Endothelial cell of hepatic sinusoid (primary cell): ENCODE results near the gene CRYBG1.
"Not testable (repeated sequence)": the region's sequence is repeated elsewhere in the genome, so short reads cannot be mapped to it uniquely, and the experiment has no call there.

Experiments
- in situ Hi-C: cut with HindIII; loops from 2 replicates; pipeline ENCODE4 v1.10.0; 2017; ENCODE audit warnings: low sequenced_read_pairs

Gene CRYBG1

GRCh38 chr6:106574741-106575458 is 214.4 kb downstream of the CRYBG1 start:
- in situ Hi-C loops: no loop called here

GRCh38 chr6:106579281-106579680 is 218.8 kb downstream of the CRYBG1 start:
- in situ Hi-C loops: no loop called here

- in situ Hi-C loops: loop anchor here (5.0 kb wide), 1 partner anchor 416 kb away; no protein-coding TSS in a partner anchor
Observed at GRCh38 chr6:106581468-106581867, 221.0 kb downstream of the CRYBG1 start.

GRCh38 chr6:106586815-106587415 is 226.4 kb downstream of the CRYBG1 start:
- in situ Hi-C loops: no loop called here

- in situ Hi-C loops: not testable (repeated sequence)
Observed at GRCh38 chr6:106588937-106589336, 228.4 kb downstream of the CRYBG1 start.

- in situ Hi-C loops: no loop called here
Observed at GRCh38 chr6:106591111-106591825, 230.8 kb downstream of the CRYBG1 start.

GRCh38 chr6:106599440-106599839 is 238.9 kb downstream of the CRYBG1 start:
- in situ Hi-C loops: no loop called here

- in situ Hi-C loops: no loop called here
Observed at GRCh38 chr6:106600329-106600728, 239.8 kb downstream of the CRYBG1 start.

- in situ Hi-C loops: no loop called here
Observed at GRCh38 chr6:106608080-106608668, 247.7 kb downstream of the CRYBG1 start.

GRCh38 chr6:106609699-106610098 is 249.2 kb downstream of the CRYBG1 start:
- in situ Hi-C loops: no loop called here

GRCh38 chr6:106611030-106611429 is 250.5 kb downstream of the CRYBG1 start:
- in situ Hi-C loops: no loop called here

- in situ Hi-C loops: no loop called here
Observed at GRCh38 chr6:106612671-106613416, 252.3 kb downstream of the CRYBG1 start.

- in situ Hi-C loops: no loop called here
Observed at GRCh38 chr6:106613590-106613989, 253.1 kb downstream of the CRYBG1 start.

- in situ Hi-C loops: no loop called here
Observed at GRCh38 chr6:106614166-106614565, 253.6 kb downstream of the CRYBG1 start.

GRCh38 chr6:106614592-106615257 is 254.2 kb downstream of the CRYBG1 start:
- in situ Hi-C loops: no loop called here

GRCh38 chr6:106617302-106617701 is 256.8 kb downstream of the CRYBG1 start:
- in situ Hi-C loops: no loop called here

- in situ Hi-C loops: no loop called here
Observed at GRCh38 chr6:106617857-106618256, 257.3 kb downstream of the CRYBG1 start.

- in situ Hi-C loops: no loop called here
Observed at GRCh38 chr6:106618324-106618723, 257.8 kb downstream of the CRYBG1 start.

GRCh38 chr6:106619223-106619622 is 258.7 kb downstream of the CRYBG1 start:
- in situ Hi-C loops: no loop called here

GRCh38 chr6:106620931-106621672 is 260.6 kb downstream of the CRYBG1 start:
- in situ Hi-C loops: no loop called here
